ENCODE data around the gene OGDH.

DNA sequence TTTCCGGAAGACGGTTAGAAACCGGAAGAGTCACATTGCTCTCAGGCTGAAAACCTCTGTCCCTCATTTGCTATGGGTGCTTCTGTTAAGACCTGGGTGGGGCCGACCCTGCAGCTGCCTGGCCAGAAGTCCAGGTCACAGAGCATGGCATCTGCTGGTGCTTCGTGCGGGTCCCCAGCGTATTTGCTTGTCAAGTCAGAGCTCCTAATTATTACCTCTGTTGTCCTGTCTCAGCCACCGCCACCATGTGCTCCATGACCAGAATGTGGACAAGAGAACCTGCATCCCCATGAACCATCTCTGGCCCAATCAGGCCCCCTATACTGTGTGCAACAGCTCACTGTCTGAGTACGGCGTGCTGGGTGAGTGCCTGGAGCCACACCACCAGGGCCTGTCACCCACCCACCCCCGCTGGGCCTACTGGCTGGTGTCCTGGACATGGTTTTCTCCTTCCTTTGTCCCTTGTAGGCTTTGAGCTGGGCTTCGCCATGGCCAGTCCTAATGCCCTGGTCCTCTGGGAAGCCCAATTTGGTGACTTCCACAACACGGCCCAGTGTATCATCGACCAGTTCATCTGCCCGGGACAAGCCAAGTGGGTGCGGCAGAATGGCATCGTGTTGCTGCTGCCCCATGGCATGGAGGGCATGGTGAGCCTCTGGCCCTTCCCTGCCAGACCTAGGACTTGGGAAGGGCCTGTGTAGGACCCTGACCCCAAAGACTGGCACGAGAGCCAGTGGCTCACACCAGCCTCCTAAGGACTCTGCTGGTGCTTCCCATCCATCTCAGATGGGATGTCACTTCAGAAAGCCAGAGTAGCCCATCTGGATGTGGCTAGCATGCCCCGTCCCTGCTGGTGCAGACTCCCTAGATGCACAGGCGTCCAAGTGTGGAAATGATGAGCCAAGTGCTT, 91.0 kb downstream of the OGDH start:
- no peak for TF ChIP-seq POLR2A (IDR thresholded peaks at IDR 0.05)
- TF ChIP-seq, protein P1, sequence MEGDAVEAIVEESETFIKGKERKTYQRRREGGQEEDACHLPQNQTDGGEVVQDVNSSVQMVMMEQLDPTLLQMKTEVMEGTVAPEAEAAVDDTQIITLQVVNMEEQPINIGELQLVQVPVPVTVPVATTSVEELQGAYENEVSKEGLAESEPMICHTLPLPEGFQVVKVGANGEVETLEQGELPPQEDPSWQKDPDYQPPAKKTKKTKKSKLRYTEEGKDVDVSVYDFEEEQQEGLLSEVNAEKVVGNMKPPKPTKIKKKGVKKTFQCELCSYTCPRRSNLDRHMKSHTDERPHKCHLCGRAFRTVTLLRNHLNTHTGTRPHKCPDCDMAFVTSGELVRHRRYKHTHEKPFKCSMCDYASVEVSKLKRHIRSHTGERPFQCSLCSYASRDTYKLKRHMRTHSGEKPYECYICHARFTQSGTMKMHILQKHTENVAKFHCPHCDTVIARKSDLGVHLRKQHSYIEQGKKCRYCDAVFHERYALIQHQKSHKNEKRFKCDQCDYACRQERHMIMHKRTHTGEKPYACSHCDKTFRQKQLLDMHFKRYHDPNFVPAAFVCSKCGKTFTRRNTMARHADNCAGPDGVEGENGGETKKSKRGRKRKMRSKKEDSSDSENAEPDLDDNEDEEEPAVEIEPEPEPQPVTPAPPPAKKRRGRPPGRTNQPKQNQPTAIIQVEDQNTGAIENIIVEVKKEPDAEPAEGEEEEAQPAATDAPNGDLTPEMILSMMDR (IDR thresholded peaks at IDR 0.05) = no peak
- no peak for TF ChIP-seq EP300 (IDR thresholded peaks at IDR 0.05)
- TF ChIP-seq POLR2AphosphoS5 (IDR thresholded peaks at IDR 0.05) = no peak

Measured in suprapubic skin (tissue), 4 donors.